Spinal cord (tissue), 10 donors: Measurements from ENCODE around the gene CD177. TPM values are rescaled to one million over a fixed set of nuclear protein-coding genes. Genes with fewer than 3 reads are reported as not detected.
"Not testable (repeated sequence)": the region's sequence is repeated elsewhere in the genome, so short reads cannot be mapped to it uniquely, and the experiment has no call there.

ENCODE experiments used
- DNase-seq, 6 donors: peaks; one replicate each; pipeline versions ENCODE4 v3.0.0 to v3.0.0-alpha.2; 2013 to 2015; ENCODE audit warnings: low spot score in 6 of 6, low read depth in 4 of 6
- H3K27ac ChIP-seq: one replicate; pipeline ENCODE4 v1.5.1; 2013; ENCODE audit warnings: low read depth, low read length, control low read depth
- H3K27me3 ChIP-seq: one replicate; pipeline ENCODE4 v1.6.1; 2013; ENCODE audit warnings: low read length; ENCODE audit not compliant: control insufficient read depth, insufficient read depth
- H3K36me3 ChIP-seq: one replicate; pipeline ENCODE4 v1.6.1; 2013; ENCODE audit warnings: low read length; ENCODE audit not compliant: control insufficient read depth, insufficient read depth
- H3K4me1 ChIP-seq: one replicate; pipeline ENCODE4 v1.6.1; 2013; ENCODE audit warnings: low read length; ENCODE audit not compliant: control insufficient read depth, insufficient read depth
- H3K4me3 ChIP-seq: one replicate; pipeline ENCODE4 v1.5.1; 2013; ENCODE audit warnings: low read depth, low read length, control low read depth
- H3K9me3 ChIP-seq: one replicate; pipeline ENCODE4 v1.6.1; 2013; ENCODE audit warnings: low read length; ENCODE audit not compliant: control insufficient read depth, insufficient read depth
- WGBS: methylation state at CpG from one replicate; pipeline ENCODE4 v1.1.5; 2013; ENCODE audit warnings: missing lambda C conversion rate; ENCODE audit not compliant: insufficient coverage; 5-methylcytosine and 5-hydroxymethylcytosine counted together
- polyA plus RNA-seq, 2 donors: library from polyadenylated mRNA; unstranded; fragments of 120-200 nt; gene quantifications; one replicate each; pipeline ENCODE4 v1.2.1, GENCODE V29; 2013; ENCODE audit not compliant: insufficient read length in 2 of 2
- total RNA-seq, 2 donors: library from RNA; depleted of rRNA in 1 of 2; stranded (reverse); fragments of 120-200 nt in 1 of 2; fragments of >200 nt in 1 of 2; gene quantifications; one replicate each; pipeline versions ENCODE4 v1.2.3 to v1.2.4, GENCODE V29; 2013 to 2014
- donor health status: healthy.

CD177 gene
- total and polyA plus RNA-seq, 4 donors: 2.5 to 24.1 (median 4.8) TPM; not detected in 1

- H3K27me3 ChIP-seq: no peaks in the 10 kb centered on the region
- no peaks in the 10 kb centered on the region for H3K4me1 ChIP-seq
- H3K4me3 ChIP-seq: no peak overlapping the region
- peaks cover 2% of the 10 kb centered on the region for H3K9me3 ChIP-seq
- 79% methylated on average over 11 of the region's 15 CpGs for WGBS
- DNase-seq: no peak
- H3K36me3 ChIP-seq: no peaks in the 10 kb centered on the region
- H3K27ac ChIP-seq: no peak overlapping the region
Observed at GRCh38 chr19:43315851-43316250, 37.6 kb upstream of the CD177 start.

- Histone ChIP-seq H3K4me3 (no peak overlapping the region), H3K27me3 (no peaks in the 10 kb centered on the region), H3K4me1 (no peaks in the 10 kb centered on the region), H3K27ac (no peak overlapping the region), H3K9me3 (peaks cover 2% of the 10 kb centered on the region), H3K36me3 (no peaks in the 10 kb centered on the region)
- DNase-seq: peak in 1 of 6 donors; percentile 8
- WGBS: 79% methylated on average over 27 of the region's 27 CpGs
Observed at GRCh38 chr19:43316591-43317319, 36.7 kb upstream of the CD177 start.

- no peak for DNase-seq
- WGBS: 82% methylated on average over 2 of the region's 3 CpGs
Observed at GRCh38 chr19:43318203-43318602, 35.3 kb upstream of the CD177 start.

GRCh38 chr19:43318796-43319314 is 34.6 kb upstream of the CD177 start:
- Histone ChIP-seq H3K9me3 (peaks cover under 1% of the 10 kb centered on the region), H3K27ac (no peak overlapping the region), H3K36me3 (no peaks in the 10 kb centered on the region), H3K27me3 (no peaks in the 10 kb centered on the region), H3K4me1 (no peaks in the 10 kb centered on the region), H3K4me3 (no peak overlapping the region)
- 100% methylated on average over 1 of the region's 4 CpGs for WGBS
- DNase-seq: no peak

More at GRCh38 chr19:43318203-43318602, 35.3 kb upstream of the CD177 start:
- Histone ChIP-seq H3K27me3 (no peaks in the 10 kb centered on the region), H3K4me3 (no peak overlapping the region), H3K4me1 (no peaks in the 10 kb centered on the region), H3K9me3 (peaks cover 2% of the 10 kb centered on the region), H3K36me3 (no peaks in the 10 kb centered on the region), H3K27ac (no peak overlapping the region)

DNA sequence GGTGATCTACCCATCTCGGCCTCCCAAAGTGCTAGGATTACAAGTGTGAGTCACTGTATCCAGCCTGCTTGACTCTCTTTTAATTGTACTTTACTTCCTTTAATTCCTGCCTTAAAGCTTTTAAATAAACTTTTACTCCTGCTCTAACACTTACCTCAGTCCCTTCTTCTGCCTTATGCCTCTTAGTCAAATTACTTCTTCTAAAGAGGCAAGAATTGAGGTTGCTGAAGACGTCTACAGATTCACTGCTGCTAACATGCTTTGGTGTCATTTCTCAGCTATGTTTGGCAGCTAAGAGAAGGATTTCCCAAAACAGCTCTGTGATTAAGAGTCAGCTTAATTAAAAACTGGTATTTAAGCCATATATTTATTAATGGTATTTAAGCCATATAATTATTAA is 32.9 kb upstream of the CD177 start:
- no peak for DNase-seq
- 80% methylated on average over 1 of the region's 2 CpGs for WGBS

GRCh38 chr19:43326761-43327160 is 26.7 kb upstream of the CD177 start:
- H3K9me3 ChIP-seq, DNase-seq, H3K36me3 ChIP-seq, H3K4me3 ChIP-seq, H3K27ac ChIP-seq, H3K4me1 ChIP-seq, H3K27me3 ChIP-seq: not testable (repeated sequence)
- WGBS: 83% methylated on average over 11 of the region's 11 CpGs

More for the DNA sequence above, 32.9 kb upstream of the CD177 start:
- H3K4me3 ChIP-seq: no peak overlapping the region
- no peaks in the 10 kb centered on the region for H3K27me3 ChIP-seq
- H3K9me3 ChIP-seq: no peaks in the 10 kb centered on the region
- H3K27ac ChIP-seq: no peak overlapping the region
- H3K36me3 ChIP-seq: no peaks in the 10 kb centered on the region
- H3K4me1 ChIP-seq: no peaks in the 10 kb centered on the region

- not testable (repeated sequence) for H3K36me3 ChIP-seq, H3K9me3 ChIP-seq, H3K27ac ChIP-seq, H3K27me3 ChIP-seq, H3K4me3 ChIP-seq, DNase-seq, H3K4me1 ChIP-seq
- WGBS: 75% methylated on average over 2 of the region's 12 CpGs
Observed at GRCh38 chr19:43328561-43328960, 24.9 kb upstream of the CD177 start.

- not testable (repeated sequence) for H3K9me3 ChIP-seq, H3K27ac ChIP-seq, H3K4me1 ChIP-seq, H3K36me3 ChIP-seq, H3K27me3 ChIP-seq, DNase-seq, H3K4me3 ChIP-seq
- 79% methylated on average over 3 of the region's 4 CpGs for WGBS
Observed at GRCh38 chr19:43329049-43329448, 24.4 kb upstream of the CD177 start.

DNA sequence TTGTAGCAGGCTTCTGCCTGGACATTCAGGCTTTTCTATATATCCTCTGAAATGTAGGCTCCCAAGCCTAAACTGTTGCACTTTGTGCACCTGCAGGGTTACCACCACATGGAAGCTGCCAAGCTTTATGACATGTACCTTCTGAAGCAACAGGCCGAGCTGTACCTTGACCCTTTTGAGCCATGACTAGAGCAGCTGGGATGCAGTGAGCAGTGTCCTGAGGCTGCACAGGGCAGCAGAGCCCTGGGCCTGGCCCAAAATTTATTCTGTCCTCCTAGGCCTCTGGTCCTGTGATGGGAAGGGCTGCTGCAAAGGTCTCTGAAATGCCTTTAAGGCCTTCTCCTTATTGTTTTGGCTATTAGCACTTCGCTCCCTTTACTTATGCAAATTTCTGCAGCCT is 23.5 kb upstream of the CD177 start:
- Histone ChIP-seq H3K4me1 (no peaks in the 10 kb centered on the region), H3K27me3 (no peaks in the 10 kb centered on the region), H3K36me3 (no peaks in the 10 kb centered on the region), H3K9me3 (no peaks in the 10 kb centered on the region), H3K4me3 (no peak overlapping the region), H3K27ac (no peak overlapping the region)
- no peak for DNase-seq
- 93% methylated on average over 2 of the region's 2 CpGs for WGBS
